SK-N-DZ (cell line): Measurements from ENCODE around the gene MPZL1.
"Not testable (repeated sequence)": the region's sequence is repeated elsewhere in the genome, so short reads cannot be mapped to it uniquely, and the experiment has no call there.

Experiments used
- DNase-seq: peaks from one replicate; pipeline ENCODE4 v3.0.0-alpha.2; 2015; ENCODE audit warnings: low spot score

MPZL1 gene

GRCh38 chr1:167718914-167719691 lies 2.7 kb upstream of the MPZL1 start:
- no peak for DNase-seq

GRCh38 chr1:167719715-167720421 lies 1.9 kb upstream of the MPZL1 start:
- DNase-seq: not testable (repeated sequence)

- peak; percentile 45 for DNase-seq
Observed at GRCh38 chr1:167720965-167721616, 691 bp upstream of the MPZL1 start.

GRCh38 chr1:167722152-167722869 lies 529 bp downstream of the MPZL1 start:
- no peak for DNase-seq

- DNase-seq: no peak
Observed at GRCh38 chr1:167722870-167723251, 1.1 kb downstream of the MPZL1 start.

- DNase-seq: no peak
Observed at GRCh38 chr1:167723707-167724323, 2.0 kb downstream of the MPZL1 start.

GRCh38 chr1:167726008-167726407 lies 4.2 kb downstream of the MPZL1 start:
- DNase-seq: no peak

GRCh38 chr1:167728818-167729410 lies 7.1 kb downstream of the MPZL1 start:
- no peak for DNase-seq

GRCh38 chr1:167734227-167734626 lies 12.4 kb downstream of the MPZL1 start:
- DNase-seq: no peak

- no peak for DNase-seq
Observed at GRCh38 chr1:167734841-167735240, 13.1 kb downstream of the MPZL1 start.

- DNase-seq: no peak
Observed at GRCh38 chr1:167737169-167737568, 15.4 kb downstream of the MPZL1 start.

- DNase-seq: no peak
Observed at GRCh38 chr1:167738158-167738557, 16.4 kb downstream of the MPZL1 start.

GRCh38 chr1:167739752-167740151 lies 18.0 kb downstream of the MPZL1 start:
- DNase-seq: no peak

- DNase-seq: not testable (repeated sequence)
Observed at GRCh38 chr1:167741103-167741502, 19.3 kb downstream of the MPZL1 start.

- not testable (repeated sequence) for DNase-seq
Observed at GRCh38 chr1:167742392-167743057, 20.7 kb downstream of the MPZL1 start.

- DNase-seq: no peak
Observed at GRCh38 chr1:167744901-167745300, 23.1 kb downstream of the MPZL1 start.

- DNase-seq: no peak
Observed at GRCh38 chr1:167746013-167746672, 24.4 kb downstream of the MPZL1 start.

- DNase-seq: no peak
Observed at GRCh38 chr1:167746988-167747655, 25.3 kb downstream of the MPZL1 start.

GRCh38 chr1:167747988-167748387 lies 26.2 kb downstream of the MPZL1 start:
- no peak for DNase-seq
